Adrenal gland (tissue), 12 donors: ENCODE results near the gene SLC25A23. TPM values are rescaled to one million over a fixed set of nuclear protein-coding genes. Genes with fewer than 3 reads are reported as not detected.

Experiments
- DNase-seq, 7 donors: peaks; one replicate each; pipeline ENCODE4 v3.0.0-alpha.2; 2019 to 2020
- H3K27ac ChIP-seq, 5 donors: fragments of 200-600 bp; sonication (generic) in 4 of 5; 1 replicate in 3 of 5; 2 replicates in 2 of 5; pipeline versions ENCODE4 v1.5.1 to v1.8.0; 2016 to 2020; ENCODE audit warnings: mild to moderate bottlenecking in 1 of 5
- H3K27me3 ChIP-seq: fragments of 200-600 bp; 2 replicates; pipeline ENCODE4 v1.8.0; 2021
- H3K36me3 ChIP-seq, 2 donors: fragments of 200-600 bp; replicated peaks in 1 of 2; 1 replicate in 1 of 2; 2 replicates in 1 of 2; pipeline versions ENCODE4 v1.5.1 to v1.8.0; 2018 to 2022
- H3K4me1 ChIP-seq, 2 donors: fragments of 200-600 bp; replicated peaks in 1 of 2; 1 replicate in 1 of 2; 2 replicates in 1 of 2; pipeline versions ENCODE4 v1.5.1 to v1.8.0; 2018 to 2021
- H3K4me3 ChIP-seq, 4 donors: fragments of 200-600 bp; sonication (generic) in 3 of 4; one replicate each; pipeline ENCODE4 v1.5.1; 2016 to 2018
- H3K9me3 ChIP-seq, 3 donors: fragments of 200-600 bp; sonication (generic) in 1 of 3; replicated peaks in 1 of 3; 1 replicate in 2 of 3; 2 replicates in 1 of 3; pipeline versions ENCODE4 v1.5.1 to v1.8.0; 2016 to 2021
- CTCF ChIP-seq, 6 experiments: fragments of 450-650 bp in 4 of 6; fragments of 200-600 bp in 2 of 6; sonication (generic) in 1 of 6; IDR thresholded peaks; 1 replicate in 5 of 6; 2 replicates in 1 of 6; pipeline versions ENCODE4 v1.5.1 to v1.8.0; 2016 to 2021; ENCODE audit warnings: antibody characterized with exemption in 6 of 6, mild to moderate bottlenecking in 2 of 6, moderate library complexity in 1 of 6
- POLR2A ChIP-seq, 2 donors: fragments of 450-650 bp; IDR thresholded peaks; one replicate each; pipeline ENCODE4 v1.6.1; 2017; ENCODE audit warnings: antibody characterized with exemption in 2 of 2, mild to moderate bottlenecking in 2 of 2, moderate library complexity in 1 of 2
- WGBS, 4 donors: extraction: QIAGEN DNeasy Blood & Tissue Kit in 2 of 4; methylation state at CpG; one replicate each; pipeline versions ENCODE4 v1.1.5 to v1.1.7; 2013 to 2017; 5-methylcytosine and 5-hydroxymethylcytosine counted together
- intact Hi-C, 2 donors: fragments of 100-400 bp; cut with DNase I; formaldehyde crosslinking; loops; one replicate each; pipeline versions ENCODE4 v1.14.1 to v1.15.0; 2022 to 2023
- polyA plus RNA-seq, 3 donors: library from polyadenylated mRNA; stranded (reverse); fragments of 200-250 nt in 2 of 3; fragments of 350-450 nt in 1 of 3; fragmentation: Illumina TruSeq in 1 of 3; extraction: RNeasy Lipid Tissue Mini Kit (QIAGEN cat#74804) in 1 of 3; gene quantifications; one replicate each; pipeline ENCODE4 v1.2.3, GENCODE V29; 2013 to 2014
- total RNA-seq, 9 donors: library from RNA; depleted of rRNA in 4 of 9; stranded (reverse); fragments of >200 nt in 4 of 9; fragments of 120-200 nt in 1 of 9; fragmentation: NEBNext Ultra II Directional in 1 of 9; extraction: Animal tissue kit (Norgen Biotek cat#: 25700) in 1 of 9; gene quantifications; one replicate each; pipeline versions ENCODE4 v1.1.0 to v1.2.4, GENCODE V29; 2013 to 2023
- donor health status: healthy with polysubstance abuse.
- donor health status: Bipolar disorder and iron deficiency.
- donor health status: DM: yes; HTN: yes; CAD: no.
- donor health status: DM: no; HTN: no; CAD: no.
- donor health status: DM: no; HTN: no; CAD: no.
- donor health status: DM: yes; HTN: yes; CAD: no.

The SLC25A23 gene
- total and polyA plus RNA-seq, 12 donors = 41.2 to 189 (median 69.1) TPM

GRCh38 chr19:6483235-6483634 lies 23.6 kb upstream of the SLC25A23 start:
- H3K27me3 ChIP-seq = no peaks in the 10 kb centered on the region

GRCh38 chr19:6482343-6482686 lies 22.7 kb upstream of the SLC25A23 start:
- intact Hi-C loops = no loop called here
- no peak for DNase-seq
- Histone ChIP-seq H3K27ac (no peak overlapping the region), H3K4me1 (no peaks in the 10 kb centered on the region), H3K27me3 (no peaks in the 10 kb centered on the region), H3K36me3 (no peaks in the 10 kb centered on the region), H3K4me3 (no peak overlapping the region), H3K9me3 (no peaks in the 10 kb centered on the region)
- TF ChIP-seq POLR2A (IDR thresholded peaks at IDR 0.05) (no peak), CTCF (IDR thresholded peaks at IDR 0.05) (no peak)
- WGBS, 4 donors = 93 to 97% (median 95%) methylated on average over 8 of the region's 8 CpGs

More at GRCh38 chr19:6483235-6483634, 23.6 kb upstream of the SLC25A23 start:
- intact Hi-C loops = no loop called here
- no peak for TF ChIP-seq CTCF (IDR thresholded peaks at IDR 0.05)
- Histone ChIP-seq H3K4me1 (no peaks in the 10 kb centered on the region), H3K36me3 (no peaks in the 10 kb centered on the region), H3K9me3 (no peaks in the 10 kb centered on the region), H3K27ac (no peak overlapping the region), H3K4me3 (no peak overlapping the region)
- WGBS, 4 donors = 63 to 70% (median 64%) methylated on average over 3 of the region's 3 CpGs
- DNase-seq = no peak

GRCh38 chr19:6481541-6482342 lies 22.1 kb upstream of the SLC25A23 start, which contains the start of gene DENND1C:
DENND1C (minus strand) TSS chr19:6481787; CDS start chr19:6481695, 92 bp downstream.
- Histone ChIP-seq H3K9me3 (no peaks in the 10 kb centered on the region), H3K36me3 (no peaks in the 10 kb centered on the region), H3K4me3 (peak within 1 kb of the TSS in 1 of 4 donors; percentile 26), H3K4me1 (no peaks in the 10 kb centered on the region), H3K27me3 (no peaks in the 10 kb centered on the region), H3K27ac (peak within 1 kb of the TSS in 1 of 5 donors; percentile 36)
- TF ChIP-seq CTCF (IDR thresholded peaks at IDR 0.05) = peak; percentile 29 to 70 (median 54)
- no peak for TF ChIP-seq POLR2A (IDR thresholded peaks at IDR 0.05)
- DNase-seq = peak in 5 of 7 donors; percentile 52 to 69 (median 59)
- intact Hi-C loops = no loop called here
- 31 to 48% (median 40%) methylated on average over 16 to 24 of the region's 24 CpGs for WGBS, 4 donors

- peaks cover 0 to 8% of the 10 kb centered on the region in 2 donors for H3K4me1 ChIP-seq
- peak overlapping the region in 1 of 5 donors; percentile 36 for H3K27ac ChIP-seq
- DNase-seq = no peak
- H3K9me3 ChIP-seq = no peaks in the 10 kb centered on the region
- TF ChIP-seq POLR2A (IDR thresholded peaks at IDR 0.05) (no peak), CTCF (IDR thresholded peaks at IDR 0.05) (no peak)
- peak overlapping the region in 1 of 4 donors; percentile 26 for H3K4me3 ChIP-seq
- intact Hi-C loops = no loop called here
- no peaks in the 10 kb centered on the region for H3K36me3 ChIP-seq
- 63 to 68% (median 67%) methylated on average over 9 to 10 of the region's 10 CpGs for WGBS, 4 donors
- H3K27me3 ChIP-seq = no peaks in the 10 kb centered on the region
Observed at GRCh38 chr19:6480848-6481415, 21.3 kb upstream of the SLC25A23 start.
